ENCODE results near the gene TMEM11. TPM values are rescaled to one million over a fixed set of nuclear protein-coding genes. Genes with fewer than 3 reads are reported as not detected.

The TMEM11 gene
- total RNA-seq, 4 donors from 2014 or later, result 70.6 to 131 (median 90.9) TPM

DNA sequence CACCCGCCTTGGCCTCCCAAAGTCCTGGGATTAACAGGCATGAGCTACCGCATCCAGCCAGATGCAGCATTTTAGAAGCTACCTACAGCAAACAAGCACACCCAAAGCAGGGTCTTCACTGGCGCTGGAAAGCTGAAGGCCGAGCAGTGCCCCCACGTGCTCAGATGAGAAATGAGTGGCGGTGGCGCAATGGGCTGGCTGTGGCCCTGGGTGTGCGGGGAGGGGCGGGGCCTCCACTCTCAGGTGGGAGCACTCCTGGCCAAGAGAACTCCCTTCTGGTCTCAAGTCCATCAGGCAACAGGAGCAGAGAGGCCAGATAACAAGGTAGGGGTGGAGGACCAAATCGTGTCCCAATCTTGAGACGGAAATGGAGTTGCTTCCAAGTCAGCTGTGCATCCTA, 12.1 kb downstream of the TMEM11 start:
- Histone ChIP-seq H3K9me3 (no peaks in the 10 kb centered on the region), H3K4me3 (no peak overlapping the region), H3K27ac (peak overlapping the region; percentile 80 to 98 (median 91)), H3K36me3 (peaks cover 0 to 18% of the 10 kb centered on the region in 2 donors), H3K27me3 (no peaks in the 10 kb centered on the region), H3K4me1 (peaks cover 81 to 83% of the 10 kb centered on the region in 2 donors)
- ATAC-seq (no peak), DNase-seq (no peak)
- TF ChIP-seq, protein P1, sequence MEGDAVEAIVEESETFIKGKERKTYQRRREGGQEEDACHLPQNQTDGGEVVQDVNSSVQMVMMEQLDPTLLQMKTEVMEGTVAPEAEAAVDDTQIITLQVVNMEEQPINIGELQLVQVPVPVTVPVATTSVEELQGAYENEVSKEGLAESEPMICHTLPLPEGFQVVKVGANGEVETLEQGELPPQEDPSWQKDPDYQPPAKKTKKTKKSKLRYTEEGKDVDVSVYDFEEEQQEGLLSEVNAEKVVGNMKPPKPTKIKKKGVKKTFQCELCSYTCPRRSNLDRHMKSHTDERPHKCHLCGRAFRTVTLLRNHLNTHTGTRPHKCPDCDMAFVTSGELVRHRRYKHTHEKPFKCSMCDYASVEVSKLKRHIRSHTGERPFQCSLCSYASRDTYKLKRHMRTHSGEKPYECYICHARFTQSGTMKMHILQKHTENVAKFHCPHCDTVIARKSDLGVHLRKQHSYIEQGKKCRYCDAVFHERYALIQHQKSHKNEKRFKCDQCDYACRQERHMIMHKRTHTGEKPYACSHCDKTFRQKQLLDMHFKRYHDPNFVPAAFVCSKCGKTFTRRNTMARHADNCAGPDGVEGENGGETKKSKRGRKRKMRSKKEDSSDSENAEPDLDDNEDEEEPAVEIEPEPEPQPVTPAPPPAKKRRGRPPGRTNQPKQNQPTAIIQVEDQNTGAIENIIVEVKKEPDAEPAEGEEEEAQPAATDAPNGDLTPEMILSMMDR (IDR thresholded peaks at IDR 0.05 in 4 of 5, conservative IDR thresholded peaks at IDR 0.05 in 1 of 5), result no peak
- no peak for TF ChIP-seq POLR2A (IDR thresholded peaks at IDR 0.05)
- intact Hi-C loops (cut with DNase I; ENCODE audit: low total_unique reads), result loop anchor here (2.0 kb wide), 1 partner anchor 29 kb away; no protein-coding TSS in a partner anchor
- in situ Hi-C loops (cut with MboI; ENCODE audit: low sequenced_read_pairs in 4 of 4), result no loop called here

- H3K27me3 ChIP-seq, result no peaks in the 10 kb centered on the region
- peak overlapping the region in 1 of 4 donors; percentile 5 for H3K4me3 ChIP-seq
- ATAC-seq, result peak; percentile 18 to 25
- H3K36me3 ChIP-seq, result peaks cover 0 to 18% of the 10 kb centered on the region in 2 donors
- in situ Hi-C loops (cut with MboI; ENCODE audit: low sequenced_read_pairs in 4 of 4) (no loop called here), intact Hi-C loops (cut with DNase I; ENCODE audit: low total_unique reads) (loop anchor here (2.0 kb wide), 1 partner anchor 28 kb away; no protein-coding TSS in a partner anchor)
- TF ChIP-seq, protein P1 (IDR thresholded peaks at IDR 0.05 in 4 of 5, conservative IDR thresholded peaks at IDR 0.05 in 1 of 5), result no peak
- no peak for TF ChIP-seq POLR2A (IDR thresholded peaks at IDR 0.05)
- peak in 1 of 2 donors; percentile 61 for DNase-seq
- peak overlapping the region; percentile 80 to 98 (median 91) for H3K27ac ChIP-seq
- no peaks in the 10 kb centered on the region for H3K9me3 ChIP-seq
- H3K4me1 ChIP-seq, result peaks cover 77 to 81% of the 10 kb centered on the region in 2 donors
Observed at GRCh38 chr17:21201298-21201595, 12.7 kb downstream of the TMEM11 start.

- in situ Hi-C loops (cut with MboI; ENCODE audit: low sequenced_read_pairs in 4 of 4), result no loop called here
- peak; percentile 54 to 62 for ATAC-seq
- TF ChIP-seq POLR2A (IDR thresholded peaks at IDR 0.05), result no peak
- TF ChIP-seq, protein P1 (IDR thresholded peaks at IDR 0.05 in 4 of 5, conservative IDR thresholded peaks at IDR 0.05 in 1 of 5), result no peak
- Histone ChIP-seq H3K27ac (peak overlapping the region; percentile 80 to 98 (median 91)), H3K27me3 (no peaks in the 10 kb centered on the region), H3K4me1 (peaks cover 75 to 79% of the 10 kb centered on the region in 2 donors), H3K9me3 (no peaks in the 10 kb centered on the region), H3K36me3 (peaks cover 0 to 18% of the 10 kb centered on the region in 2 donors), H3K4me3 (peak overlapping the region in 1 of 4 donors; percentile 5)
- intact Hi-C loops (cut with DNase I; ENCODE audit: low total_unique reads), result loop anchor here (2.0 kb wide), 1 partner anchor 28 kb away; no protein-coding TSS in a partner anchor
- DNase-seq, result peak in 1 of 2 donors; percentile 81
Observed at GRCh38 chr17:21200590-21201297, 13.2 kb downstream of the TMEM11 start.

DNA sequence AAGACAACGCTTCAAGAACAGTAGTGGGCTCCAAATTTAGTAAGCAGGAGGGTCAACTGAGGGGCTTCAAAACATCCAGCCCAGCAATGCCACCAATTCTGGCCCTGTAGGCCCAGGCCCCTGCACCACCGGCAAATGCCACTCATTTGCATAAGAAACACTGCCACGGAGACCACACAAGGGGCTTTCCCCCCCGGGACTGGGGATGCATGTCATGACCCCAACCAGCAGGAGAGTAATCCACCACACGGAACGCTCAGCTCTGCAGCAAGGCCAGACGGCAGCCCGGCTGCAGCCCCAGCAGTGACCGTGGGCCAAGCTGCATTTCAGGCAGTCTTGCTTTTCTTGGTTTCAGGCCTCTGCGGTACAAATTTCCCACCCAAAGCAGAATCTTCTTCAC, 14.1 kb downstream of the TMEM11 start:
- no peak for TF ChIP-seq POLR2A (IDR thresholded peaks at IDR 0.05)
- TF ChIP-seq, protein P1 (IDR thresholded peaks at IDR 0.05 in 4 of 5, conservative IDR thresholded peaks at IDR 0.05 in 1 of 5), result no peak
- DNase-seq (no peak), ATAC-seq (no peak)
- Histone ChIP-seq H3K36me3 (peaks cover 0 to 18% of the 10 kb centered on the region in 2 donors), H3K4me3 (peak overlapping the region in 1 of 4 donors; percentile 8), H3K27ac (peak overlapping the region; percentile 80 to 98 (median 91)), H3K9me3 (no peaks in the 10 kb centered on the region), H3K4me1 (peaks cover 74 to 78% of the 10 kb centered on the region in 2 donors), H3K27me3 (no peaks in the 10 kb centered on the region)
- in situ Hi-C loops (cut with MboI; ENCODE audit: low sequenced_read_pairs in 4 of 4) (no loop called here), intact Hi-C loops (cut with DNase I; ENCODE audit: low total_unique reads) (loop anchor here (2.0 kb wide), 1 partner anchor 27 kb away; no protein-coding TSS in a partner anchor)
